Activated T-helper 9 cell treated with anti-CD3 and anti-CD28 coated beads, Interleukin-2, amount 50 U/mL, for 16 hours (primary cell): ENCODE measurements around the gene DDX21.
"Not testable (repeated sequence)": the region's sequence is repeated elsewhere in the genome, so short reads cannot be mapped to it uniquely, and the experiment has no call there.

Source experiments
- DNase-seq: peaks from one replicate; pipeline ENCODE4 v3.0.0-alpha.2; 2020; ENCODE audit warnings: low read depth

The DDX21 gene

DNA sequence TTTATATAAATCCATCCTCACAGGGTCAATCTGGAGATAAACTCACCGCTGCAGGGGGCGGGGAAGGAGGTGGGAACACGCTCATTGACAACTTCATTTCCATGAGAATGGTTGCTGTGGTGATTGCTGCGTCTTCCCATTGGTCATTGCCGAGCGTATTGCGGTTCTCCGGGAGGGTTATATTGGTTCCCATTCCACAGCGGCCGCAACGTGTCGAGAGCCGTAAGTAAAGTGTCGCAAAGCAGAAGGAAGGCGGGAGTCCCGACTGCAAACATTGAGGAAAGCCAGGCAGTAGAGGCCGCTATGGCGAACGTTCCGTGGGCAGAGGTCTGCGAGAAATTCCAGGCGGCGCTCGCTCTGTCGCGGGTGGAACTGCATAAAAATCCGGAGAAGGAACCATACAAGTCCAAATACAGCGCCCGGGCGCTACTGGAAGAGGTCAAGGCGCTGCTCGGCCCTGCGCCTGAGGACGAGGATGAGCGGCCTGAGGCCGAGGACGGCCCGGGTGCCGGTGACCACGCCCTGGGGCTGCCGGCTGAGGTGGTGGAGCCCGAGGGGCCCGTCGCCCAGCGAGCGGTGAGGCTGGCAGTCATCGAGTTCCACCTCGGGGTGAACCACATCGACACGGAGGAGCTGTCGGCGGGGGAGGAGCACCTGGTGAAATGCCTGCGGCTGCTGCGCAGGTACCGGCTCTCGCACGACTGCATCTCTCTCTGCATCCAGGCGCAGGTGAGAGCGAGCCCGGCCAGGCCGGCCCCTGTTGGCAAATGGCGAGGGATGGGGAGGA lies 32.8 kb downstream of the DDX21 start, which contains the start of gene KIFBP:
KIFBP (plus strand) TSS at position 274 of the 787 bp plus-strand sequence; CDS start at position 304, 30 bp downstream.
- DNase-seq = peak; percentile 72

DNA sequence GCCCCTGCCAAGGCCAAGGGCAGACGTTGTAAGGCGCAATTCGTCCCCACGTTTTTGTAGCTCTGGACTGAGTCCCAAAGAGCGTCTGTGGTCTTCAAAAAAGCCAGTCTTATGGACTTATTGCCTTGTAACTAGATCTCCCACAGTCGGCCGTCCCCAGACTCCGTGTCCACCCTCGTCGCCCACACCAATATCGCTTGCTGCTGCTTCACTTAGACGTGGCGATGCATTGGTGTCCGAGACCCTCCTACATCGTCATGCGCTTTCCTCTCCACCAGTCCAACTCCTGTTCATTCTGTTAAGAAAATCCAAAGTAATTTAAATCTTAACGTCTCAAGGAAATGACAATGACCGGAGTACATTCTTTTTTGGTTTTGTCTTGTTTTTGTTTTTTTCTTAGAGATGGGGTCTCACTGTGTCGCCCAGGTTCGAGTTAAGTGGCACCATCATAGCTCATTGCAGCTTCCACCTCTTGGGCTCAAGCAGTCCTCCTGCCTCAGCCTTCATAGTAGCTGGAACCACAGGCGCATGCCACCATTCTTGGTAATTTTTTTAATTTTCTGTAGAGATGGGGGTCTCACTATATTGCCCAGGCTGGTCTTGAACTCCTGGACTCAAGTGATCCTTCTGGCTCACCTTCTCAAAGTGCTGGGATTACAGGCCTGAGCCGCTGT lies 33.5 kb downstream of the DDX21 start:
- DNase-seq = no peak

DNA sequence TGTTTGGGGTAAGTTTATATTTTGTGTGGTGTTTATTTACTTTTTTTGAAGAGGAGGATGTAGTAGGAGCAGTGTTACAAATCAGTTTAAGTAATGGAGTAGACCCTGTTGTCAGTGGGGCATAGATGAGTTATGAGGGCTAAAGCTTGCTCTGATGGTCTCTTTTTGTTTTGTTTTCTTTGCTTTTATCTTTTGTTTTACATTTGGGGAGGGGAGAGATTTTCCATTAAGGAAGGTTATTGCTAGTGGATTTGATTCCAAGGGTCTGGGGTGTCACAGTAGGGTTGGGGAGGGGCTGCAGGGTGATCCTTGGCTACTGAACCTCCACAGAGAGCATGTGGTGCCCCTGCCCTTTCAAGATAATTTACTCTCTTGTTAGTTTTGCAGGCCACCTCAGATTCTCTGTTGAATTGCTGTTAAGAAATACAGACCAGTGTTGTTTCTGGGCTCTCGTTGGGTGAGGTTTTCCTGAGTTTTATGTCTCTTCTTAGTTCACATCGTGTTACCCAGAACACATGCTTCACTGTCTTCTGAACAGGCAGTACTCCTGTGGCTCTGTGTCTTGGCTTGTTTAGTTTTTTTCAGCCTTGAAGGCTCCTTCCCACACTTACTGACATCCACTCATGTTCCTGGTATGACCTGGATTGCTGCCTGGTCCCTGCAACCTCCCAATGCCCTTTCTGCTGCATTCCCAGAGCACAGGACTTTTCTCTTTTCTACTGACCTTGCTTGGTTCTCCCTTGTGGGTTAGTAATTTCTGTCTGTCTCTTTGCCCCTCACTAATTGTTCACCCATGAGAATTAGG lies 36.9 kb downstream of the DDX21 start:
- DNase-seq = no peak

DNA sequence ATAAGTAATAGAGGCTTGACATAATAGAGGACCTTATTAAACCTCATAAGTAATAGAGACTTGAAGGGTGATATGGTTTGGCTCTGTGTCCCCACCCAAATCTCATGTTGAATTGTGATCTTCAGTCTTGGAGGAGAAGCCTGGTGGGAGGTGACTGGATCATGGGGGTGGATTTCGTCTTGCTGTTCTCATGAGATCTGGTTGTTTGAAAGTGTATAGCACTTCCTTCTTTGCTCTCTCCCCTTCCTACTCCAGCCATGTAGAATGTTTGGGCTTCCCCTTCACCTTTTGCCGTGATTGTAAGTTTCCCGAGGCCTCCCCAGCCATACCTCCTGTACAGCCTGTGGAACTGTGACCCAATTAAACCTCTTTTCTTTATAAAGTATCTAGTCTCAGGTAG lies 41.2 kb downstream of the DDX21 start:
- DNase-seq = no peak

DNA sequence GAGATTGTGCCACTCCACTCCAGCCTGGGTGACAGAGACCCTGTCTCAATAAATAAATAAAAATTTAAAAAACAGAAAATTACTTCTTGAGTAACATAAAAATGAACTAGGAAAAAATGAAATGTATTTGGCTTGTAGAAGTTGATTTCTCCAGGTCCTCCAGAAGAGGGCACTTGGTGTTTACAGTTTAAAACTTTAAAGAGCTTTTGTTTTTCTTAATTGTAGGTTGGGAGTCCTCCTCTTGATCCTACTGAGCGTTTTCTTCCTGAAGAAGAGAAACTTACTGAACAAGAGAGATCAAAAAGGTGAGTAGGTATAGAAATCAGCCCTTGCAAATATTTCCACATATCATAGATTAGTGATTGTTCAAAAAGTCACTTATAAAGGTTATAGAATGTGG lies 48.9 kb downstream of the DDX21 start:
- DNase-seq = no peak

DNA sequence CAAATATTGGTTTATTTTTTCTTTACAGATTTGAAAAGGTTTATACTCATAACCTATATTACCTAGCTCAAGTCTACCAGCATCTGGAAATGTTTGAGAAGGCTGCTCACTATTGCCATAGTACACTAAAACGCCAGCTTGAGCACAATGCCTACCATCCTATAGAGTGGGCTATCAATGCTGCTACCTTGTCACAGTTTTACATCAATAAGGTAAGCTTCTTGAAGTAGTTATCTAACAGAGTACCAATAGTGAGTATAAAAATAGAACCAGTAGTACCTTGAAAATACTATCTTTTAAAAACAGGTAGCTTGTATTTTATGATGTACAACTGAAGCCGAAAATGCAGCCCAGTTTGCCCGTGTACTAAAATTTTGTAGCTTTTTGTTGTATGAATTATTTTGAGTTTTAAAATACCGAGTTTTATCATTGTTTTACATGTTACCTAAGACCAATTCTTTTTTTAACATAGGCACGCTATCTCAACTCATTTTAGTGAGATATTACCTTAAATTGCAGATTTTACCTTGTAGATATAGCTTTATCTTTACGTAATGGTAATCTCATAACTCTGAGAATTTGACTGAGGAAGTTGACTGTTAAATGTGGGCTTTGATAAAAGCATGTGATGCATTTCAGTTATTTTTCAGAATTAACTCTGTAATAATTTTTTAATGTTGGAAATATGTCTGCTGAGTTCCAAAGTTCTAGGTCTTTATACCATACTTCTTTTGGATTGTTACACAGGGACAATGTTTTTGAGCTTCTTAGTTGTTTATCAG lies 49.9 kb downstream of the DDX21 start:
- no peak for DNase-seq

DNA sequence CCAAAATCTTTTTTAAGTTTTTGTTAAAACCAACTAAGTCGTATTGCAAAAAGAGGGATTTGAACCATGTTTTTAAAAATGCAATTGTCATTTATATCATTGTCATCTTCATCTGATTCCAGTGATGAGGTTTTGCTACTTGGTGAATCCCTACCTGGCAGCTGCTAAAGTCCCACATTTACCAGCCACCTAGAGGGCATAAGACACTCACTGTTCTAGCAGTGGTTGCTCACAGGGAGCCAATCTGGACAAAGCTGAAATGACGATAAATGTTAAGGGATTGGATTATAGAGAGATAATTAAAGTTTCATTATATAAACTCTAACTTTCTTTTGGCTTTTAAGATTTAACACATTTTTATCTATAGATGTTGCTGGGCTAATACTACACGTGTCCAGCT lies 51.3 kb downstream of the DDX21 start:
- no peak for DNase-seq

DNA sequence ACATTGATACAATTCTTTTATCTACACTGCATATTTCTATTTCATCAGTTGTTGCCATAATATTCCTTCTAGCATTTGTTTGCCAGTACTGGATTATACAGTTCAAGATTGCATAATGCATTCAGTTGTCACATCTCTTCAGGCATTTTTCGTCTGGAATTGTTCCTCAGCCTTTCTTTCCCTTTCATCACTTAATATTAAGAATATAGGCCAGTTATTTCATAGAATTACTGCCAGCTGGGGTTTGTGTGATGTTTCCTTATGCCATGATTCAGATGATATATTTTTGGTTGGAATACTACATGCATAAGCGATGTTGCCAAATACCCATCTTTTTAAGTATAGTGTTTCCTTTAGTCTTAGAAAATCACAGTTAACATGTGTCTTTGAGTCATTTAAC lies 53.4 kb downstream of the DDX21 start:
- no peak for DNase-seq

DNA sequence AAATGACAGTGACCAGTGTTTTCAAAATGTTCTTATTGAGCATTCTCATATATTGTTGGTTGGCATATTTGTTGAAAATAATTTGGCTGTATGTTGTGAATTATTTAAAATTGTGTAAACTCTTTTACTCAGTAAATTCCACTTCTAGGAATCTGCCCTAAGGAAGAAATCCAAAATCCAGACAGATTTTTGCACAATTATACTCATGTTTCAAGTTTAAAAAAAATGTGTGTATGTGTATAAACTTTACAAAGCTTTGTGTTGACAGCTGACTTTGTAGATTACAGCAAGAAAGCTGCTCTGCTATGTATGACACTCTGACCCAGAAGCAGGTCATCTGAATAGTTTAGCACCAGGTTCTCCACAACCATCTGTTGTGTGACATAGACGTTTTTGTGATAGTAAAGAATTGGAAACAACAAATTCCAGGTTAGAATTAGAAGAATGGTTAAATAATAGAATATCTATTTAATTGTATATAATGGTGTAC lies 54.2 kb downstream of the DDX21 start:
- DNase-seq = no peak

DNA sequence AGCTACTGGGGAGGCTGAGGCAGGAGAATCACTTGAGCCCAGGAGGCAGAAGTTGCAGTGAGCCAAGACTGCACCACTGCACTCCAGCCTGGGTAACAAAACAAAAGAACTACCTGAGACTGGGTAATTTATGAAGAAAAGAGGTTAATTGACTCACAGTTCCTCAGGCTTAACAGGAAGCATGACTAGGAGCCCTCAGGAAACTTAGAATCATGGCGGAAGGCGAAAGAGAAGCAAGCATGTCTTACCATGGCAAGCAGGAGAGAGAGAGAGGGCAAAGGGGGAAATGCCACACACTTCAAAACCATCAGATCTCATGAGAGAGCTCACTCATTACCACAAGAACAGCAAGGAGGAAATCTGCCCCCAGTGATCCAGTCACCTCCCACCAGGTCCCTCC lies 56.8 kb downstream of the DDX21 start:
- DNase-seq = not testable (repeated sequence)

DNA sequence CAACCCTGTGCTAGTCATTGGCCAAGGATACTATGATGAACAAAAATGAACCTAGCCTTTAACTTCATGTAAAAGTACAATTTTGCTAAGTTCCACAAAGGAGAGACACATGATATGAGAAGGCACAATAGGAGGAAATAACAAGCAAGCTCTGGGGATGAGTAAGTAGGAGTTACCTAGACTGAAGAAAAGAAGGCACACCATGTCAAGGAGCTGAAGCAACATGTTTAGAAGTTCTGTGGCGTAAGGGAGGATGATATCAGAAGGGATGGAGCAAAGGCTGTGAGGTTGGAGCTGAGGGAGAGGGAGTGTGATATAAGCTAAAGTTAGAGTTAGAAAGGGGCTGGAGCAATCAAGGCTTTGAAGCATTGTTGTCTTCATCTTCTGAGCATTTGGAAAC lies 58.2 kb downstream of the DDX21 start:
- no peak for DNase-seq

DNA sequence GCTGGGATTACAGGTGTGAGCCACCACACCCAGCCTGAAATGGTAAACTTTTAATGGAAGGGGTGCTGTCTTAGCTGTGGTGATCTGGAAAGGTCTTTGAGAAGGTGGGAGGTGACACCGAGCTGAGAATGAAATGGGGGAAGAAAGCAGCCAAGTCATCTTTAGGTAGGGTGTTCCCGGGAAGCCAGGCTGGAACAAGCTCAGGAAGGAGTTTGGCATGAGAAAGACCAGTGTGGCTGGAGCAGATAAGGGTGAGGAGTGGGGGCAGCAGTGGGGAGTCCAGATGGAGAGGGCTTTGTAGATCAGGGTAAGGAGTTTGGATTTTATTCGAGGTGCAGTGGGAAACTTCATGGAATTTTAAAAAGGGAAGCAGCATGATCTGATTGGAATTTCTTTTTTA lies 62.6 kb downstream of the DDX21 start:
- DNase-seq = no peak

DNA sequence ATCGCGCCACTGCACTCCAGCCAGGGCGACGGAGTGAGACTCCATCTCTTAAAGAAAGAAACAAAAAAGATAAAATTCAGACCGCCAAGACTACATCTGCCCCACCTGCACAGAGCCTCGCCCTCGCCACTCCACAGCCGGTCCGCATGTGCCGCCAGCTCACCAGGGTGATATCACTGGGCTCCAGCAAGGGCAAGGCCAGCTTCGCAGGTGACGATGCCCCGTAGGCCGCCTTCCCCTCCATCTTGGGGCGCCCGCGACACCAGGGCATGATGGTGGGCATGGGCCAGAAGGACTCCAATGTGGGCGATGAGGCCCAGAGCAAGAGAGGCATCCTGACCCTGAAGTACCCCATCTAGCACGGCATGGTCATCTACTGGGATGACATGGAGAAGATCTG lies 66.6 kb downstream of the DDX21 start:
- DNase-seq = no peak

DNA sequence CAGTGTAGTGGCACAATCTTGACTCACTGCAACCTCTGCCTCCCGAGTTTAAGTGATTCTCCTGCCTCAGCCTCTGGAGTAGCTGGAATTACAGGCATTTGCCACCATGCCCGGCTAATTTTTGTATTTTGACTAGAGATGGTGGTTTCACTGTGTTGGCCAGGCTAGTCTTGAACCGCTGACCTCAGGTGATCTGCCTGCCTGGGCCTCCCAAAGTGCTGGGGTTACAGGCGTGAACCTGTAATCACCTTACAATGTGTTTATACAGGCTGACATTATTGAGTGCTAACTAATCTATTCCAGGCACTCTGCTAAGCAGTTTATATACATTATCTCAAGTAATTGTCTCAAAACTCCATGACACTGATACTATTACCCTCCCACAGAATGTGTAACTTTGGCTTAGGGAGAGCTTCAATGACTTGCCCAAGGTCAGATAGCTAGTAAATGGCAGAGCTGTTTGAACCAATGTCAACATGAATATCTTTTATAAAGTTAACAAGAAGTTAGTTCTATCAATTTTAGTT lies 69.5 kb downstream of the DDX21 start:
- DNase-seq = no peak

DNA sequence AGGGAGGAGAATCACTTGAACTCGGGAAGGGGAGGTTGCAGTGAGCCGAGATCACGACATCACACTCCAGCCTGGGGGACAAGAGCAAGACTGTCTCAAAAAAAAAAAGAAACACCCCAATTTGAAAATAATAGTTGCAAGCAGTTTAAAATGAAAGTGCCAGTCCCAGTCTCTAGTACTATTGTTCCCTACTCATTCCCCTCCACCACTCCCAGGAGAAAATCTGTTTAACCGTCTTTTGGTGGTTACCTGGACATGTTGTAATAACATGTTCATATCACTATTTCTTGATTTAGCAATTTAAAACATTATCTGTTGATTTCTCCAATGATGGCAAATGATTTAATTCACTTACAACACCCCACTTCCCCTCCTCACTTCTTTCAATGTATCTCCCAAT lies 77.3 kb downstream of the DDX21 start:
- DNase-seq = no peak
